Fibroblast of pulmonary artery (primary cell): Measurements from ENCODE around the gene KDM4C.

Experiments
- DNase-seq: peaks from one replicate; pipeline ENCODE4 v3.0.0-alpha.2; 2010; ENCODE audit warnings: low read depth
- H3K4me3 ChIP-seq: replicated peaks from 2 replicates; pipeline ENCODE4 v1.5.1; 2011; ENCODE audit warnings: low read depth, mild to moderate bottlenecking, control low read depth, low read length, moderate library complexity
- TF ChIP-seq, protein P1 (sequence below): IDR thresholded peaks from 2 replicates; pipeline ENCODE4 v1.5.1; 2011; ENCODE audit warnings: mild to moderate bottlenecking, control low read depth, low read length, inconsistent platforms; ENCODE audit errors: missing control alignments

KDM4C gene

DNA sequence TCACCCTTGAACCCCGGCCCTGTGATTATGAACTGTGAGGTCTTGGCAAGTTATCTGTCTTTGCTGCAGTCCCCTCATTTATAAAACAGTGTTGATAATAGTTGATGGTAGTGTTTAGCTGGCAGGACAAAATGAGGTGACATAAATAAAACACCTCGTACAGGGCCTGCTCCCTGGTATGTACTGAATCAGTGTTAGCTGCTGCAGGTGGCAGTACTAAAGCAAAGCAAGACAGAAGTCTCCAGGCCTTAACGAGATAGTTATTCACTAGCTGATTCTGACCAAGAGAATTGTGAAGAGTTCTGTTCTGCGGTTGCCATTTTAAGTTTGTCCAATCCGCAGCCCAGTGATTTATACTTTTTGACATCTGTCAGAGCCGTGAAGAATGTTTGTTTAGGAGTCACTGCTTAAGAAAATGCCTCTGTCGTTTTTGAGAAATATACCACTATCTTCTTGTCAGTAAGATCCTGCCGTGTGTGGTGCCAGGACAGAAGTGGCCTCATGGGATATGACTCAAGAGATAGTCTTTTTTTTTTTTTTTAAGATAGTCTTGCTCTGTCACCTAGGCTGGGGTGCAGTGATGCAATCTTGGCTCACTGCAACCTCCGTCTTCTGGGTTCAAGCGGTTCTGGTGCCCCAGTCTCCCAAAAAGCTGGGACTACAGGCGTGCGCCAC, 75.9 kb downstream of the KDM4C start:
- no peak overlapping the region for H3K4me3 ChIP-seq
- TF ChIP-seq, protein P1, sequence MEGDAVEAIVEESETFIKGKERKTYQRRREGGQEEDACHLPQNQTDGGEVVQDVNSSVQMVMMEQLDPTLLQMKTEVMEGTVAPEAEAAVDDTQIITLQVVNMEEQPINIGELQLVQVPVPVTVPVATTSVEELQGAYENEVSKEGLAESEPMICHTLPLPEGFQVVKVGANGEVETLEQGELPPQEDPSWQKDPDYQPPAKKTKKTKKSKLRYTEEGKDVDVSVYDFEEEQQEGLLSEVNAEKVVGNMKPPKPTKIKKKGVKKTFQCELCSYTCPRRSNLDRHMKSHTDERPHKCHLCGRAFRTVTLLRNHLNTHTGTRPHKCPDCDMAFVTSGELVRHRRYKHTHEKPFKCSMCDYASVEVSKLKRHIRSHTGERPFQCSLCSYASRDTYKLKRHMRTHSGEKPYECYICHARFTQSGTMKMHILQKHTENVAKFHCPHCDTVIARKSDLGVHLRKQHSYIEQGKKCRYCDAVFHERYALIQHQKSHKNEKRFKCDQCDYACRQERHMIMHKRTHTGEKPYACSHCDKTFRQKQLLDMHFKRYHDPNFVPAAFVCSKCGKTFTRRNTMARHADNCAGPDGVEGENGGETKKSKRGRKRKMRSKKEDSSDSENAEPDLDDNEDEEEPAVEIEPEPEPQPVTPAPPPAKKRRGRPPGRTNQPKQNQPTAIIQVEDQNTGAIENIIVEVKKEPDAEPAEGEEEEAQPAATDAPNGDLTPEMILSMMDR, result no peak
- DNase-seq, result peak; percentile 7

DNA sequence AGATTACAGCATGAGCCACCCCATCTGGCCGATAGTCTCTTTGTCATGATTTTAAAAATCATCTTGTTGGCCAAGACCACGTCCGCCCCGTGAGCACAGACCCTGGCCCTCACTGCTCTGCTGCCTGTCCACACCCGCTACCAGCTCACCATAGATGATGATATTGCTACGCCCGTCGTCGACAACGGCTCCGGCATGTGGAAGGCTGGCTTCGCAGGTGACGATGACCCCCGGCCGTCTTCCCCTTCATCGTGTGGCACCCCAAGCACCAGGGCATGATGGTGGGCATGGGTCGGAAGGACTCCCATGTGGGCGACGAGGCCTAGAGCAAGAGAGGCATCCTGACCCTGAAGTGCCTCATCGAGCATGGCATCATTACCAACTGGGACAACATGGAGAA, 76.5 kb downstream of the KDM4C start:
- H3K4me3 ChIP-seq, result no peak overlapping the region
- TF ChIP-seq, protein P1, result no peak
- no peak for DNase-seq

DNA sequence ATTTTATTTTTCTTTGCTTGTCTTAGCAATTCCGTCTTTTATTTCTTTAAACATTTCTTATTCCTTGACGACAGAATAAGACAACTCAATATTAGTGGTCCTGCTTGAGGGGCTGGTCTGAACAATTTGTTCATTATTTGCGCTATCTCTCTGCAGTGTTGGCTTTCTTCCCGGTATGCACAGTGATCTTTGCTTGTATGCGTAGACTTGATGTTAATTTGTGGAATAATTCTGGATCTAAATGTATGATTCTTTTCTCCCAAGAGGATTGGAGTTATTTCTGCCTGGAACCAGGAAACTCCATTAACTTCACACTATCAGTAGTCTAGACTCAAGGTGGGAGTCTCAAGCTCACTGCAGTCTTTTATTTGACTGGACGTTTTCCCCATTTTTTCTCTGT, 80.4 kb downstream of the KDM4C start:
- H3K4me3 ChIP-seq, result no peak overlapping the region
- TF ChIP-seq, protein P1, result no peak
- DNase-seq, result peak; percentile 68

DNA sequence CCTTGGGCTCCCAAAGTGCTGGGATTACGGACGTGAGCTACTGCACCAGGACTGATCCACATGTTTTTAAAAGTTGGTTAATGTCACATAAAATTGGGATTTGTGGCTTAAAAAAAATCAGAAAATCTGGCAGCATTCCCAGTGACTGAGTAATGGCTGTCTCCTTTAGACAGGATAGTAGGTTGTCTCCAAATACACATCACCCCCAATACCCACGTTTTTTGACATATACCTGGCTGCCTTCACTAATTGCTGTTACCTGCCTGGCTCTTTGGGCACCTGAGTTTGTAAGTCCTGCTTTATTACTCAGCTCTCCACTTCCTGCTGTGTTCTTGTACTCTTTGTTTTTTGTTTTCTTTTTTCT, 84.8 kb downstream of the KDM4C start:
- no peak overlapping the region for H3K4me3 ChIP-seq
- peak; percentile 48 for DNase-seq
- TF ChIP-seq, protein P1, result no peak

DNA sequence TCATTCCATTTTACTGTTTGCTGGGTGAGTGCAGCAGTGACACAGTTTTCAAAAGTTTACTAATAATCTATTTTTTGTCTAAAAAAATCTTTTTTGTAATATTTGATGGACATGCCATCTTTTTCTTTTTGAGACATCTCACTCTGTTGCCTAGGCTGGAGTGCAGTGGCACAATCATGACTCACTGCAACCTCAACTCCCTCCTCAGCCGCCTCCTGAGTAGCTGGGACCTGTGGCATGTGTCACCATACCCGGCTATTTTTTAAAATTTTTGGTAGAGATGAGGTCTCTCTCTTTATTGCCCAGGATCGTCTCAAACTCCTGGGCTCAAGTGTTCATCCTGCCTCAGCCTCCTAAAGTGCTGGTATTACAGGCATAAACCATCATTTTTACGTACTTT, 86.0 kb downstream of the KDM4C start:
- no peak overlapping the region for H3K4me3 ChIP-seq
- no peak for DNase-seq
- TF ChIP-seq, protein P1, result no peak

DNA sequence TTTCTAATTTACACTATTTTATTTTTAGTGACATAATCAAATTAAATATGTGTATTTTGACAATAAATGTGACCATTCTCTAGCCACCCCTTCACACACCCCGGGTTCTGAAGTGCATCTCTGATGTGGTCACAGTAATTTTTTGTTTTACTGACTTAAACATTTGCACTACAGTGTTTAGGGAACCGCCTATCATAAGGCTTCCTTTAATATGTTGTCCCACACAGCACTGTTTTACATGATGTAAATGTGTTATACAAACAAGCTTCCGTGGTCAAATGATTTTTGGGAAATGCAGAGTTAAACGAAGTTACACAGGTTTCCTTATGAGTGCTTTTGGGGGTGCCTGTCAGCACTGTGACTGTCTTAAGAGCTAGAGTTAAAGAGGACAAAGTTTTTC, 86.5 kb downstream of the KDM4C start:
- no peak for DNase-seq
- no peak overlapping the region for H3K4me3 ChIP-seq
- TF ChIP-seq, protein P1, result no peak

DNA sequence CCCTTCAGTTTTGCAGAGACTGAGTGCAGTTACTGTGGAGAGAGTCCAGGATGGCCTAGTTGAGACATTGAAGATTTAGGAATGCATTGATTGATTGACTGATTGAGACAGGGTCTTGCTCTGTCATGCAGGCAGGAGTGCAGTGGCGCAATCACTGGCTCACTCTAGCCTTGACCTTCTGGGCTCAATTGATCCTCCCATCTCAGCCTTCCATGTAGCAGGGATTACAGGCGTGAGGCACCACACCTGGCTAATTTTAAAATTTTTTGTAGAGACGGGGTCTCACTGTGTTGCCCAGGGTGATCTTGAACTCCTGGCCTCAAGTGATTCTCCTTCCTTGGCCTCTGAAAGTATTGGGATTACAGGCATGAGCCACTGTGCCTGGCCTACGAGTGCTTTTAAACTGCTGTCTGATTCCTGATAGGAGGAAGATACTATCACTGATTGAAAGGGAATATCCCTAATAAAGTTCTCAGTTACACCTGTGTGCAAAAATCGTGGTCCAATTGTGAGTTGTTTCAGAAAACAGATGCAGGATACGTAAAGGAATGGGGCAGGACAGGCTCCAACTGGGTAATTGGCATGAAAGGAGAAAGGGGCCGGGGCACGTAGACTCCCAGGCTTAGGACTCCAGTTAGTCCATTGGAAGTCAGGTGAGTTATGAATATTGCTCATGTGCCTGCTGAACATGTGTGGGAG, 87.5 kb downstream of the KDM4C start:
- no peak overlapping the region for H3K4me3 ChIP-seq
- TF ChIP-seq, protein P1, result no peak
- no peak for DNase-seq
